BJ (cell line): ENCODE results near the gene TMC1. TPM values are rescaled to one million over a fixed set of nuclear protein-coding genes. Genes with fewer than 3 reads are reported as not detected.

Experiments
- CTCF ChIA-PET: fragments of 350-600 bp; formaldehyde crosslinking; extraction: SDS; loops from one replicate; lab custom pipeline; 2021; ENCODE audit warnings: antibody characterized with exemption, inconsistent platforms; lab: Yijun Ruan, JAX
- POLR2A ChIA-PET: fragments of 300-600 bp; sonication (Branson Sonifier 250); formaldehyde crosslinking; extraction: SDS; loops from one replicate; lab custom pipeline; 2021; ENCODE audit warnings: antibody characterized with exemption; lab: Charles Lee
- DNase-seq: peaks from one replicate; pipeline ENCODE4 v3.0.0-alpha.2; 2011; ENCODE audit warnings: low read depth
- H3K27me3 ChIP-seq: 2 replicates; pipeline ENCODE4 v1.6.0; 2011; ENCODE audit warnings: low read length; ENCODE audit not compliant: control insufficient read depth, insufficient read depth
- H3K36me3 ChIP-seq: 2 replicates; pipeline ENCODE4 v1.5.1; 2011; ENCODE audit warnings: low read length; ENCODE audit not compliant: control insufficient read depth, insufficient read depth
- H3K4me3 ChIP-seq: 2 replicates; pipeline ENCODE4 v1.5.1; 2011; ENCODE audit warnings: low read depth, mild to moderate bottlenecking, control low read depth, low read length
- polyA plus RNA-seq: library from polyadenylated mRNA; depleted of rRNA; stranded (reverse); fragments of >200 nt; gene quantifications from 2 replicates; pipeline ENCODE4 v1.2.3, GENCODE V29; 2011
- TF ChIP-seq, protein P1 (sequence below): IDR thresholded peaks from 2 replicates; pipeline ENCODE4 v1.5.1; 2011; ENCODE audit warnings: low read depth, mild to moderate bottlenecking, control low read depth, inconsistent platforms, low read length, moderate library complexity; ENCODE audit not compliant: insufficient read depth

The TMC1 gene
- polyA plus RNA-seq, 1 experiment = 1.2 TPM

DNA sequence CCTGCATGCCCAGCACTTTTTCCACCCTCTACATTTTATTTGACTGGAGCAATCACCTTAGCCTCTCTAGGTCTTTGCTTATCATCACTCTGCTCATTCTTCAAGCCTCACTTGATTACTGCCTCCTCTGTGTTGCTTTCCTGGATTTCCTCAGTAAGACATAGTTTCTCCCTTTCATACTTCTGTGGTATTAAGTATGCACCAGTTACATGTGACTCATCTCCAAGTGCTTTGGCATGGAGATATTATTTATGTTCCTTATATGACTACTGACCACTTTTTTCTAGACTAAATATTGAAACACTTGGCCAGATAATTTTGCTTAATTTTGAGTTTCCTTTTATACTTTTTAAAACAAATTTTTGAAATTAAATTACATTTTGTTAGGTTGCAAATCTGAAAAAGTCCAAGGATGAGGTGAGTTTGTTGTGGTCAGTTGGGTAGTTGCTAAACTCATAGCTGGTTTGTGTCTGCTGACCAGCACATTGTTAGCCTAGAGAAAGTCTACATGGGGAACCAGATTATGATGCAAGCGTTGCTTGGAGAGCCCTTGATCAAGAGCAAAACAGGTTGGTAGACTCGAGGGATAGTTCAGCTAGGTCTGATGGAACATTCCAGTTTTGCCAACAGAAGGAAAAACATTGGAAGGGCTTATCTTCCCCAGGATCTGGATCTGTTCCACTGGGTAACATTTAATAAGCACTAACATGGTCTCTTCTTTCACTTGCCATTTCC is 140.2 kb downstream of the TMC1 start:
- no peaks in the 10 kb centered on the region for H3K36me3 ChIP-seq

DNA sequence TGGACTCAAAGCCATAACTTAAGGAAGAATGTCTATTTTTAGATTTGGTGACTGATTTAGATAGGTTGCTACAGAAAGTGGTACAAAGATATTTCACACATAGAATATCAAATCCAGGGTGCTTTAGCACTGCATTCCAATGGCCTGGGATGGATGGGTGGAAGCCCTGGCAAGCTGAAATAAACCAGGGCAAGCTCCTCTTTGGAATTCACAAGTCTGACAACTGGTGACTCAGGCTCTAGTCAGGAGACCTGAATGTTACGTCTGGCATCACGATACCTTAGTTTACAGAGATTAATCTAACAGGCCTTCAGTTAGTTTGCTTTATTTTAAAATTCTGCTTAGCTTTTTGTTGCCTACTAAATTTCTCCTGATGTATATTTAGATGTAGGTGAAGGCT is 144.0 kb downstream of the TMC1 start:
- Histone ChIP-seq H3K27me3 (no peaks in the 10 kb centered on the region), H3K36me3 (no peaks in the 10 kb centered on the region), H3K4me3 (no peak overlapping the region)
- CTCF ChIA-PET = interaction anchor here (0.8 to 1.5 kb wide), 3 partner anchors 9 to 191 kb away, joined by 3 to 4 read pairs (median 4); no protein-coding TSS in a partner anchor
- POLR2A ChIA-PET = interaction anchor here (0.6 kb wide), 1 partner anchor 350 kb away, joined by 5 read pairs; no protein-coding TSS in a partner anchor
- no peak for DNase-seq
- TF ChIP-seq, protein P1, sequence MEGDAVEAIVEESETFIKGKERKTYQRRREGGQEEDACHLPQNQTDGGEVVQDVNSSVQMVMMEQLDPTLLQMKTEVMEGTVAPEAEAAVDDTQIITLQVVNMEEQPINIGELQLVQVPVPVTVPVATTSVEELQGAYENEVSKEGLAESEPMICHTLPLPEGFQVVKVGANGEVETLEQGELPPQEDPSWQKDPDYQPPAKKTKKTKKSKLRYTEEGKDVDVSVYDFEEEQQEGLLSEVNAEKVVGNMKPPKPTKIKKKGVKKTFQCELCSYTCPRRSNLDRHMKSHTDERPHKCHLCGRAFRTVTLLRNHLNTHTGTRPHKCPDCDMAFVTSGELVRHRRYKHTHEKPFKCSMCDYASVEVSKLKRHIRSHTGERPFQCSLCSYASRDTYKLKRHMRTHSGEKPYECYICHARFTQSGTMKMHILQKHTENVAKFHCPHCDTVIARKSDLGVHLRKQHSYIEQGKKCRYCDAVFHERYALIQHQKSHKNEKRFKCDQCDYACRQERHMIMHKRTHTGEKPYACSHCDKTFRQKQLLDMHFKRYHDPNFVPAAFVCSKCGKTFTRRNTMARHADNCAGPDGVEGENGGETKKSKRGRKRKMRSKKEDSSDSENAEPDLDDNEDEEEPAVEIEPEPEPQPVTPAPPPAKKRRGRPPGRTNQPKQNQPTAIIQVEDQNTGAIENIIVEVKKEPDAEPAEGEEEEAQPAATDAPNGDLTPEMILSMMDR = no peak

More for the DNA sequence above, 140.2 kb downstream of the TMC1 start:
- Histone ChIP-seq H3K27me3 (no peaks in the 10 kb centered on the region), H3K4me3 (no peak overlapping the region)
- ChIA-PET POLR2A (no interaction called here), CTCF (interaction anchor here (1.1 kb wide), 1 partner anchor 11 kb away, joined by 3 read pairs; no protein-coding TSS in a partner anchor)
- DNase-seq = peak; percentile 25
- TF ChIP-seq, protein P1 = no peak

DNA sequence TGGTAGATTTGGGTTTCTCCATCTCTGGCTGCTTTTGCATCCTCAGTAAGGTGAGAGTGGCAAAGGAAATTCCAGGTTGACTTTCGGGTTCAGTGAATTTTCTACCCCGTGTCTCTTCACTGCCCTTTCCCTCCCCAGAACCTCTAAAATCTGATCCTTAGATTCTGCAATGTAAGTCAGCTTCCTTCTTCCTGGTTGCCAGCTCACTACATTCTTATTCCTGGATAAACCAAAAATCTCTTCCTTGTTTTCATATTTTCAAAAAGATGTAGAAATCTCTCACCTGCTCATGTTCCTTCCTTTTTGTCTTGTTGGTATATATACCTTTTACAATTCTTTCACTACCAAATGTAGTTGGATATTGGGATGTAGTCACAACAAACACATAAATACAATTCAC is 145.8 kb downstream of the TMC1 start:
- TF ChIP-seq, protein P1 = no peak
- Histone ChIP-seq H3K36me3 (no peaks in the 10 kb centered on the region), H3K27me3 (no peaks in the 10 kb centered on the region), H3K4me3 (no peak overlapping the region)
- DNase-seq = no peak
- CTCF ChIA-PET = no interaction called here
- POLR2A ChIA-PET = no interaction called here

DNA sequence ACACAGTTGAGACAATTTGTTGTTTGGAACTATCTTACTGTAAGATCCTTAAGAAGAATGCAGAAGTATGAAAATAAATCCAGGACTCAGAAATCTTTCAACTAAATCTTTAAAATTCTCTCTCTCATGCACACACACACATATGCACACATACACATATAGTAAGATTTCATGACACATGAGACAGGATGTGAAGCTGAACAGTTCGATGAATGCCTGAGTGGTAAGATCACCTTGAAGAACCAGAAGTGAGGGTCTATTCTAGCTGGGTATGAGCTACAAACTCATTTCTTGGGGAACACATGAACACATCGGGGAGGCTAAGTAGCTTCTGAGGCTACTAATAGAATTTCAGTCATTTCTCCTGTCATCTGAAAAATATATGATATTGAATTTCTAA is 153.6 kb downstream of the TMC1 start:
- no peak for DNase-seq
- CTCF ChIA-PET = interaction anchor here (0.6 to 1.2 kb wide), 2 partner anchors 10 to 392 kb away, joined by 3 to 4 read pairs; no protein-coding TSS in a partner anchor

DNA sequence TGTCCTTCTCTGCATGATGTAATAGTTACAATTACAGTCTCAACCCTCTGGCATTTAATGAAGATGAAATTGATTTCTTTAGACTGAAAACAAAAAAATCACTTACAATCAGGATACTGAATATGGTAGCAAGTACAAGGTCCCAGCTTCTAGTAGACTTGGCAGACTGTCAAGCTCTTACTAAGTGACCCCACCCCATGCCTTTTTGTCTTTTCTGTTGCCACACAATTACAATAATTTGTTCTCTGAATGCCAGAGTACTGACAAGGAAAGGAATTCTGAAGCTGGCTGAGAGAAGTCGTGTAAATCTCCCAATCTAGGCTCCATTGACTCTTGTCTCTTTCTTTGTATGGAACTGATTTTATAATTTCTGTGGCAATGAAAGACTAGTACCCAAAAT is 154.2 kb downstream of the TMC1 start:
- Histone ChIP-seq H3K4me3 (no peak overlapping the region), H3K27me3 (no peaks in the 10 kb centered on the region), H3K36me3 (no peaks in the 10 kb centered on the region)
- TF ChIP-seq, protein P1 = no peak
- POLR2A ChIA-PET = no interaction called here
- no peak for DNase-seq
- CTCF ChIA-PET = no interaction called here

More for the DNA sequence above, 153.6 kb downstream of the TMC1 start:
- H3K4me3 ChIP-seq = no peak overlapping the region
- no peaks in the 10 kb centered on the region for H3K27me3 ChIP-seq
- H3K36me3 ChIP-seq = no peaks in the 10 kb centered on the region
- TF ChIP-seq, protein P1 = no peak
- POLR2A ChIA-PET = no interaction called here
